Left lung (tissue), 10 donors: ENCODE results near the gene ZFX. TPM values are rescaled to one million over a fixed set of nuclear protein-coding genes. Genes with fewer than 3 reads are reported as not detected.

ENCODE experiments used
- ATAC-seq: fragments of 200-7000 bp; cut with Tn5 transposase; one replicate; pipeline ENCODE4 v1.9.1; 2020; ENCODE audit warnings: moderate library complexity
- DNase-seq, 4 donors: peaks; one replicate each; pipeline ENCODE4 v3.0.0-alpha.2; 2013 to 2020
- H3K27ac ChIP-seq, 2 donors: fragments of 200-600 bp; sonication (generic) in 1 of 2; one replicate each; pipeline versions ENCODE4 v1.5.0 to v1.8.0; 2020 to 2021
- H3K27me3 ChIP-seq, 2 donors: fragments of 200-600 bp; sonication (generic) in 1 of 2; one replicate each; pipeline versions ENCODE4 v1.5.0 to v1.8.0; 2020 to 2021
- H3K36me3 ChIP-seq, 2 donors: fragments of 200-600 bp; sonication (generic) in 1 of 2; one replicate each; pipeline versions ENCODE4 v1.5.0 to v1.8.0; 2020 to 2021
- H3K4me1 ChIP-seq, 2 donors: fragments of 200-600 bp; one replicate each; pipeline ENCODE4 v1.8.0; 2021
- H3K4me3 ChIP-seq, 2 donors: fragments of 200-600 bp; sonication (generic) in 1 of 2; one replicate each; pipeline versions ENCODE4 v1.5.0 to v1.8.0; 2020 to 2021; ENCODE audit warnings: mild to moderate bottlenecking in 1 of 2
- H3K9me3 ChIP-seq, 2 donors: fragments of 200-600 bp; sonication (generic) in 1 of 2; one replicate each; pipeline versions ENCODE4 v1.5.0 to v1.8.0; 2020 to 2021
- CTCF ChIP-seq, 2 donors: fragments of 200-600 bp; sonication (generic) in 1 of 2; IDR thresholded peaks; one replicate each; pipeline versions ENCODE4 v1.5.0 to v1.8.0; 2021; ENCODE audit warnings: antibody characterized with exemption in 2 of 2
- intact Hi-C, 2 donors: fragments of 100-400 bp; cut with DNase I; formaldehyde crosslinking; loops; one replicate each; pipeline versions ENCODE4 v1.11.2 to v1.14.2; 2022
- polyA plus RNA-seq, 6 donors: library from polyadenylated mRNA; unstranded; fragments of 120-200 nt; gene quantifications; one replicate each; pipeline ENCODE4 v1.2.1, GENCODE V29; 2013; ENCODE audit not compliant: insufficient read length in 6 of 6
- total RNA-seq, 2 donors: library from RNA; stranded (reverse); fragmentation: NEBNext Ultra II Directional; extraction: Animal tissue kit (Norgen Biotek cat#: 25700); gene quantifications; one replicate each; pipeline ENCODE4 v1.2.1, GENCODE V29; 2021
- donor health status: DM: no; HTN: yes; CAD: no.
- donor health status: DM: no; HTN: no; CAD: no.

ZFX gene
- total and polyA plus RNA-seq, 8 donors: 29.4 to 50.7 (median 42.5) TPM

GRCh38 chrX:24156177-24156576, 6.6 kb downstream of the ZFX start:
- H3K9me3 ChIP-seq: no peaks in the 10 kb centered on the region
- TF ChIP-seq CTCF (IDR thresholded peaks at IDR 0.05): no peak
- H3K4me1 ChIP-seq: peaks cover 31 to 59% of the 10 kb centered on the region in 2 donors
- ATAC-seq: no peak
- intact Hi-C loops: no loop called here
- no peak overlapping the region for H3K4me3 ChIP-seq
- no peak for DNase-seq
- H3K27me3 ChIP-seq: no peaks in the 10 kb centered on the region
- no peak overlapping the region for H3K27ac ChIP-seq
- peaks cover 0 to 2% of the 10 kb centered on the region in 2 donors for H3K36me3 ChIP-seq

DNA sequence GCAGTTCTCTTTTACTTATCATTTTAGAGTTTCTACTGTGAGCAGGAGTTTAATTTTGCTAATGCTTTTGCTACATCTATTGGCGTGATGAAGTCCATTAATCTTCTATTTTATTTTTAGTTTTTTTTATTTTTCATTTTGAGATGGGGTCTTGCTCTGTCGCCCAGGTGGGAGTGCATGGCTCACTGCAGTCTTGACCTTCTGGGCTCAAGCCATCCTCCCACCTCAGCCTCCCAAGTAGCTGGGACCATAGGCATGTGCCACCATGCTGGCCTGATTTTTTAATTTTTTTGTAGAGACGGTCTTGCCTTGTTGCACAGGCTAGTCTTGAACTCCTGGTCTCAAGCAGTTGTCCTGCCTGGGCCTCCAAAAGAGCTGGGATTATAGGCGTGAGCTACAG, 9.4 kb downstream of the ZFX start:
- H3K4me1 ChIP-seq: peaks cover 7 to 34% of the 10 kb centered on the region in 2 donors
- ATAC-seq (no peak), DNase-seq (no peak)
- TF ChIP-seq CTCF (IDR thresholded peaks at IDR 0.05): no peak
- H3K27me3 ChIP-seq: no peaks in the 10 kb centered on the region
- intact Hi-C loops: no loop called here
- H3K27ac ChIP-seq: no peak overlapping the region
- no peak overlapping the region for H3K4me3 ChIP-seq
- H3K9me3 ChIP-seq: no peaks in the 10 kb centered on the region
- peaks cover 0 to 2% of the 10 kb centered on the region in 2 donors for H3K36me3 ChIP-seq

- intact Hi-C loops: no loop called here
- TF ChIP-seq CTCF (IDR thresholded peaks at IDR 0.05): no peak
- no peaks in the 10 kb centered on the region for H3K36me3 ChIP-seq
- no peaks in the 10 kb centered on the region for H3K9me3 ChIP-seq
- peak; percentile 39 for ATAC-seq
- no peaks in the 10 kb centered on the region for H3K27me3 ChIP-seq
- no peak overlapping the region for H3K4me3 ChIP-seq
- DNase-seq: no peak
- no peak overlapping the region for H3K27ac ChIP-seq
- H3K4me1 ChIP-seq: peaks cover 27 to 34% of the 10 kb centered on the region in 2 donors
Measured at GRCh38 chrX:24166078-24166477, 16.5 kb downstream of the ZFX start.

DNA sequence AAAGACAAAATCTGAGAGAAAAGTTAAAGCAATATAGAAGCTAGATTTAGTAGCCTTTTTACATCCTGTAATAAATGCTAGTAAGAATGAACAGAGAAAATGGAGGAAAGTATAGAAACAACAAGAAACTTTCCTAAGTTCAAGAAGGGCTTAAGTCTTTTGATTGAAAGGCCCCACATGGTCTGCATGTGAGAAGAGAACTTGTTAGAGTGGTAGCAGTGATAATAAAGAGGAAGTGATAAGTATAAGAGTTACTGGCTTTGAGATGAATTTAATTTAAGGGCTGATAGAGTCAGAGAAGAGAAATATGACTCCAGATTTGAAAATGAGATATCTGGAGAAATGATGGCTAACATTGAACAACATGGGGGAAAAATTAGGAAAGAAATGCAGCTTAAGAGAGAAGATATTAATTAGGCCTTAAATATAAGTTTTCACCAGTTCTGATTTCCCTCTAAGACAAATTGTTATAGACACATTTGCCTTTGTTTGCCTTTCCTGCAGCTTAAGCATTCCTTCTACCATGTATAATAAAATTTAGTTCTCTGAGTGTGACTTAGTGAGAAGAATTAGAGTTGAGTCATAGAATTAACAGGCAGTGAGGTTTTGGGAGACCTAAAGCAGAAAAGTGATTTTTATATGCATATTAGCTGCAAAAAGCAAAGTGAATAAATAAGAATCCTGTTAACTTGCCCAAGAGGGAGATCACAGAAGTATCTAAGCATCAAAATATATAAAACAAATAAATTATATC, 18.4 kb downstream of the ZFX start:
- H3K9me3 ChIP-seq: no peaks in the 10 kb centered on the region
- no peak overlapping the region for H3K4me3 ChIP-seq
- H3K4me1 ChIP-seq: peaks cover 27 to 34% of the 10 kb centered on the region in 2 donors
- TF ChIP-seq CTCF (IDR thresholded peaks at IDR 0.05): no peak
- no peak for DNase-seq
- H3K36me3 ChIP-seq: peaks cover 0 to 4% of the 10 kb centered on the region in 2 donors
- ATAC-seq: no peak
- intact Hi-C loops: no loop called here
- H3K27ac ChIP-seq: no peak overlapping the region
- H3K27me3 ChIP-seq: no peaks in the 10 kb centered on the region

DNA sequence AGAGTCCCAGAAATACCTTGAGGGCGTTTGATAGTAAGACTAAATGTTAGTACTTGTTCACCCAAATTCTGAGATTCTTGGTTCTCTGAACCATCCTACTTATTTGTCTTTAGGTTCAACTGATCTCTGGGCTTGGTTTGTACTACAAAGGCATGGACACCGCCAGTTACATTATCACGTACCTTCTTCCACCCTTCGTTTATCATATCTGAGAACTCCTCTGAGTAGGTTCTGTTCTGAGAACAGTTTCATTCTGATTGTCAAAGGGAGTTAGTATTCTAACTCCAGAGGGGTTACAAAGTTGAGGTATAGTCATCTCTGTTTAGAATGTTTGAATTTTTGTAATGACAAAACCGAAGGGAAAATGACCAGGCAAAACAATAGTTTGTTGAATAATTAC, 19.3 kb downstream of the ZFX start:
- H3K27ac ChIP-seq: peak overlapping the region in 1 of 2 donors; percentile 15
- DNase-seq (no peak), ATAC-seq (no peak)
- H3K27me3 ChIP-seq: no peaks in the 10 kb centered on the region
- H3K4me3 ChIP-seq: no peak overlapping the region
- intact Hi-C loops: no loop called here
- H3K9me3 ChIP-seq: no peaks in the 10 kb centered on the region
- H3K4me1 ChIP-seq: peaks cover 27 to 34% of the 10 kb centered on the region in 2 donors
- peaks cover 0 to 12% of the 10 kb centered on the region in 2 donors for H3K36me3 ChIP-seq
- TF ChIP-seq CTCF (IDR thresholded peaks at IDR 0.05): no peak
